Hematopoietic multipotent progenitor cell treated with erythropoietin and hydrocortisone succinate and interleukin-3 and kit ligand, for 17 days (in vitro differentiated cells): ENCODE results near the gene LYPLAL1.
A peak's percentile ranks its signal among the peaks of the same experiment; 100 is the strongest.
"Not testable (repeated sequence)": the region's sequence is repeated elsewhere in the genome, so short reads cannot be mapped to it uniquely, and the experiment has no call there.

Experiments
- DNase-seq: peaks from one replicate; pipeline ENCODE4 v3.0.0-alpha.2; 2015; ENCODE audit warnings: low spot score

LYPLAL1 gene

DNA sequence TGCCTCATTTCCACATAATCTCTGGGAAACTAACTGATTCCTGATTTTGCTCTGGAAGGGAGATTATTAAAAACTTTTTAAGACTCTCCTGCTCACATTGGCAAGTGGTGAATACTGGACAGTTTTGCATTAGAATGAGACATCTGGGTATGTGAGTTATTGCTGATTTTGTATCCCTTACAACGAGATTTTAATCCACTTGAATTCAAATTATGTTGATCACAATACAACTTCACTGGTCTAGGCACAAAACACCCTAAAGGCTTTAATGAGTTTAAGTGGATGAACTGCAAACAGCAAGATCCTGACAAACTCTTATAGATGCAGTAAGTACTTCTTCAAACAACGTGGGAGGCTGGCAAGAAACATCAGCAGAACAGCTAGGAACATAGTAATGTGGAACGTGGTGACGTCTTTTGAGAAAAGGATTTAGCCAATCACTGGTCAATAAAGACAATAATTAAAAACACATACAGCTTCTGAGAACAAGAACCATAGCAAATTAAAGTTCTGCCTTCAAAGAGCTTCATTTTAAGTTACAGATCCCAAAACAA is 10.2 kb upstream of the LYPLAL1 start:
- no peak for DNase-seq

DNA sequence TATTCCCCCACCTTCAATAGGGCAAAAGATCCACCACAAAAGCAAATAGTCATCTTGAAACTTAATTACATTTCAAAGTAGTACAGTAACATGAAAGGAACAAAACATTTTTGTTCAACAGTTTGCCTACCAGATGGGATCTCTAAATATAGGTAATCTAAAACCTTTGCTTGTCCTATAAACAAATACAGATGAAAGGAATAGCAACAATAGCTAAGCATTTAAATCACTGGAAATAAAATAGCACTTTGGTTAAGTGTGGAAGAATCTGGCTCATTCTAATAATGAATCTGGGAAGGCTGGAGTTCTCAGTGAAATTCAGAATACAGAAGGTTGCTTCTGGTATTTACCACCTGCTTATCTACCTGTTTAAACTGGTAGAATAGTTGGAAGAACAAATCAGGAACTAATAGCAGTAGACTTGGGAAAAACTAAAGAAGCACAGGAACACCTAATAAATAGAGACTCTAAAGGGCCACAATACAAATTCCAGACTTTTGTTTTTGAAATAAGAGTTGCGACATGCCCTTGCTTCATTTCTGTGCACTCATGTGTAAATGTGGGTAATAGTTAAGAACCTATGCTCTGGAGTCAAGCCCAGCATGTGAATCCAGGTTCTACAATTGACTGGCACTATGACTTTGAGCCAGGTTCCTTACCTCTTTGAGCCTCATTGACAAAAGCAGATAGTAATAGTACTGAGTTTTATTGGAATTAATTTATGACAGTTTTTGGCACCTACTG is 2.3 kb upstream of the LYPLAL1 start:
- no peak for DNase-seq

DNA sequence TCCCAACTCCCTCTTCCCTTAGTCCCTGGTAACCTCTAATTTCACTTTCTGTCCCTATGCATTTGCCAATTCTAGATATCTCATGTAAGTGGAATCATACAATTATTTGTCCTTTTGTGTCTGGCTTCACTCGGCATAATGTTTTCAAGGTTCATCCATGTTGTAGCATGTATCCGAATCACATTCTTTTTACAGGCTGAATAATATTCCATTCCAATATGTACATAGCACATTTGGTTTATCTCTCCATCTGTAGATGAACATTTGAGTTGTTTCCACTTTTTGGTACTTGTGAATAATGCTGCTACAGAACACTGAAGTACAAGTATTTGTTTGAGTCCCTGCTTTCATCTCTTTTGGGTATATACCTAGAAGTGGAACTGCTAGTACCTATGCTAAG is 857 bp upstream of the LYPLAL1 start:
- no peak for DNase-seq

DNA sequence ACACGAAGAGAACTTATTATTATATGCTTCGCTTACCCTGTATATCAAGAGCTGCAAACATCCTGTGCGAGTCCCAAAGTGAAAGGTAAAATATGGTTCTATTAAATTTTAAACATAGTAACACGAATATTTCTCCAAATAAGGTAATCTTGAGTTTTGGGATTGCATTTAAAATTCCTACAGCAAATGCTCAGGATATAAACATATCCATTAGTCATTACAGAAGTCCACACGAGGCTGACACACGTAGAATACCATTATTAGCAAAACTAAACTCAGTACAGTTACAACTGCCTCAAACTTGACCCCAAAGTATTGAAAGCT is 282 bp upstream of the LYPLAL1 start:
- no peak for DNase-seq

DNA sequence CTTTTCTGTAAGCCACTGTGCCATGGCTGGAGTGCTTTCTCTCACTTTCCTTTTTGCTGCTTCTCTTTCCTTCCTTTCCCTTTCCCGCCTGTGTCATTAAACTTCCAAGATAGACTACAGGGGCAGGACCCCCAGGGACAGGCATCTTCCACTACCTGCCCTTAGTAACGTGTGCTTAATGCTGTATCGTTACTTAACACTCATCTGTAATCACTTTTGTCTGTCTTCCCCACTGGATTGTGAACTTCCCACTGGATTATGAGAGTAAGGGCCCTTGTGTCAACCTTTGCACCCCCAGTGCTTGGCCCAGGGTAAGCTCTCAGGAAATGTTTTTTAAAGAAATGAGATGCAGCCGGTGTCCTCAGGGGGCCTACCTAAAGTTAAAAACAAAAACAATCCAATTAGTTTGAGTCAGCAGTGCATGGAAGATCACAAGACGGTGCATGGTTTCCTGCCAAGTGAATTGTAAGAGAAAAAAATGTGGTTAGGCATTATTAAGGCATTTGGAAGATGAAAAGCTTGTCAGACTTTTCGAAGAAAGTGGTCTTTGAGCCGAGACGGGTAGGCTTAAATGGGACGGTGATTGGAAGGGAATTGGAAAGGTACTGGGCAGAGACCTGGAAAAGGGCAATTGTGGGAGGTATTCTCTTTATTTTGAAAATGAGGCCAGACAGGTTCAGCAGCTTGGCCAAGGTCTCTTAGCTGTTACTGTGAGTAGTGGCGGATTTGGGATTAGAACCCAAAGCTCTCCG is 958 bp downstream of the LYPLAL1 start:
- DNase-seq, result peak; percentile 33

DNA sequence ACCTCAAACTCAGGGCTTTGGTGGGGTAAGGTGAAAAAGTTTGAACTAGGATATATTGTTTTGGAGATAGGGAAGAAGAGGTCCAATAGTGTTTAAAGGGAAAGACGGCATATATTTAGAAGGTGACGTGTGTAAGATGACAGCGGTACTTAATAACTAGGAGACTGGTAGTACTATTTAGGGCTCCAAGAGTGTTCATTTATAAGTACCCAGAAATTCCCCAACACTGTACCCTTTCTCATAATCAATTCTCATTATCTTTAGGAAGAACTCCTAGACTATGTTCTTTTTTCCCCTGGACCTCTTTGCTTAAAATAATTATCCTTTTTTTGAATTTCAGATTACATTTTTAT is 1.5 kb downstream of the LYPLAL1 start:
- DNase-seq, result no peak

DNA sequence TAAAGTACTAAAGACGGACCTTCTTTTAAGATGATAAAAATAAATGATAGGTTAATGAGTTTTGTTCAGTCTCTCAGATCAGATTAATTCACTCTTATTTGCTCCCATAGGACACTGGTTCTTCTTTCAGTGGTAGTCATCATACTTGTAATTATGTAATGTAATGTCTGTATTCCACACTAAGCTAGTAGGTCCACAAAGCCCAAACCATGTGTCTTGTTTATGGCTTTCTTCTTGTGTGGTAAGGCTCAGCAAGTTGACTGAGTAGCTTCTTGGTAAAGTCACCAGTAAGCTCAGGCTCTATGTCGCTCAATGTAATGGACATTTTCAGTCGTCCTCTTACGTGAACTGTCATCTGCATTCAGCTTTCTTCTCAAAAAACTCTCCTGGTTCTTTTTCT is 2.5 kb downstream of the LYPLAL1 start:
- no peak for DNase-seq

DNA sequence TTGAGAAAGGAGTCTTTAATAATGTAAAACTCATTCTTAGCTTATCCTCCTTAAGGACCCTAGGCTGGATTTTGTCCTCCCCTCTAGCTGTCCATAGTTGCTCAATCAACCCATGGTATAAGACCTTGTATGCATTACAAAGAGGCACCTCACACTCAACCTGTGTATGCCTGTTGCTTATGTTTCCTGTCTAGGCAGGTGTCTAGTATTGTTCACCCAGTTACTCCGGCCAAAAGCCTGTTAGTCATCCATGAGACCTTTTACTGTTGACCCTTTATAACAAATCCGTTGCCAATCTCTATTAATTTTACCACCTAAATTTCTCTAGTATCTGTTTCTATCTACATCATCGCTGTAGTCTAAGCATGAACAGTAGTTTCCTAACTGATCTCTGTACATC is 3.7 kb downstream of the LYPLAL1 start:
- no peak for DNase-seq

DNA sequence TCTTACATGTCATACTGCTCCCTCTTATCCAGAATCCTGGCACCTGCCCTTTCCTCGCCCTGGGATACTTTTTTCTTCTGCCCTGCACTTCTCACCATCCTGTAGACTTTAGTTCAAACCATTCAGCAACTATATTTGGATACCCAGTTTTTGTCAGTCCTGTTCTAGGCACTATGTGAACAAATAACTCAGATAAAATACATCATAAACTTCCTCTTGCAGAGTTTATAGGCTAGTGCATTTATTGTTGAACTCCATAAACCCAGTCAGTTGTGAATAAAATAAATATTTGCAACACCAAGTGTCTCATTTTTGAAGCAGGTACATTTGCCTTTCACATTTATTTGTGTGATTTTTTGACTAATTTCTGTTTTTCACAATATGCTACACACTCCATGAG is 4.3 kb downstream of the LYPLAL1 start:
- DNase-seq, result no peak

DNA sequence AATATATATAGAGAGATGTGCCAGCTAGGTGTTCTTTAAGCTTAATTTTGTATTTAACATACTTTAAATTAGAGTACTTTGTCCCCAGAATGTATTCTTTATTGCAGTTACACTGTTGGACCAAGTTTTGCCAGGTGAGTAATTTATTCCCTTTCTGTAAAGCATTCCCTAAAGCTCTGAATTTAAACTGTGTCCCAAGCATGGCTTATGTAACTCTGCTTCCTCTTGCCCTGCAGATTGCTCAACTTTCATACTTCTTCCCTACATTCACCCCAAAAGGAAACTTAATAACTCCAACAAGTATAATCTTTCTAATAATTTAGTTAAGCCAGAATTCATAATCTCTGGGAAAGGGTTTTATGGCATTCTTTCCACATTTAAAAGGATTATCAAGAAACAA is 5.6 kb downstream of the LYPLAL1 start:
- DNase-seq, result no peak

DNA sequence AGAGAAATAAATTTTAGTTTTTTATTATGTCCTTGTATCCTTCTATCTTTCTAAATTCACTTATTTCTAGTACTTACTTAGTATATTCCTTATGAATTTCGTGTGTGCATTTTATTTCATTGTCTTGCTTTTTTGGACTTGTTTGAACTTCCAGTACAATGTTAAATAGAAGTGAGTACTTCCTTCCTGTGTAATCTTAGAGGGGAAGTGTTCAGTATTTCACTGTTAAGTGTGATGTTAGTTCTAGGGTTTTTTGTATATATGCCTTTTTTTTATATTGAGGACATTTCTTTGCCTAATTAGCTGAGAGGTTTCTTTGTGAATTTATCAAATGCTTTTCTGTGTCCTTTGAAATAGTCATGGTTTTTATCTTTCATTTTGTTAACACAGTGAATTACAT is 10.7 kb downstream of the LYPLAL1 start:
- no peak for DNase-seq

DNA sequence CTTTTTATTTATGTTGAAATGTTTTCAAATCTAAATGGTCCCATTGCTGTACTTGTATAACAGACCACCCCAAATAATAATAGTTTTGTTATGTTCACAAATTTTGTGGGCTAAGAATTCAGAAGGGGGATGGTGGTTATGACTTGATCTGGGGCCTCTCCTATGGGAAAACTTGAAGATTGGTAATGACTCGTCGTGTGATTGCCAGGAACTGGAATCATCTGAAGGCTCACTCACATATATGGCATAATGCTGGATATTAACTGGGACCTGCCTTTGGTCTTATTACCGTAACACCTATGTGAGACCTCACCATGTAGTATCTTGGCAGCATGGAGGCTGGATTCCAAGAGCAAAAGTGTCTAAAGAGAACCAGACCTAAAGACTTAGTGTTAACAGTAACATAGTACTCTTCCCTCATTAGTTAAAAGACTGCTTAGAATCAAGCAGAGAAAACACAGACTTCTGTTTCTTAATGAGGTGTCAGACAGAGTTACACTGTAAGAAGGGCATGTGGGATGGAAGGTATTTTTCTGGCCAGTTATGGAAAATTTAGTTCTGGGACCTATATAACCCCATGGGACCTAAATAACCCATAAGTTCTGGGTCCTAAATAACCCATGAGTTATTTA is 11.9 kb downstream of the LYPLAL1 start:
- no peak for DNase-seq

DNA sequence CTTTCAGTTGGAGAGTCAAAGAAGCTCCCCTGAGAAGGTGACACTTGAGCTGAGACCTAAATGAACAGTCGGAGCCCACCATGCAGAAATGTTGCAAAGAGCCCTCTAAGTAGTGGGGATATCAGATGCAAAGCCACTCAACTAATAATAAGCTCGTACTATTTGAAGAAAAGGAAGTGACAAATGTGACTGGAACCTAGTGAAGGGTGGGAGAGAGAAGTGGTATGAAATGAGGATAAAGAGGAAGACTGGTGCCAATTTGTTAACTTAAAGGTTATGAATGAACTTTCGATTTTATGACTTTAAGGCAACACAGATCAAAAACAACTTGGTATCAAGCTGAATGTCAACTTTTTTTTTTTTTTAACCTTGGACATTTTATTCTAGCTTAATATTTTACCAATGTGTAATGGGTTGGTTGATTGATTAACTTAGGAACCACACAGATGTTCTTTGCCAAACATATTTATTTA is 14.7 kb downstream of the LYPLAL1 start:
- DNase-seq, result no peak

DNA sequence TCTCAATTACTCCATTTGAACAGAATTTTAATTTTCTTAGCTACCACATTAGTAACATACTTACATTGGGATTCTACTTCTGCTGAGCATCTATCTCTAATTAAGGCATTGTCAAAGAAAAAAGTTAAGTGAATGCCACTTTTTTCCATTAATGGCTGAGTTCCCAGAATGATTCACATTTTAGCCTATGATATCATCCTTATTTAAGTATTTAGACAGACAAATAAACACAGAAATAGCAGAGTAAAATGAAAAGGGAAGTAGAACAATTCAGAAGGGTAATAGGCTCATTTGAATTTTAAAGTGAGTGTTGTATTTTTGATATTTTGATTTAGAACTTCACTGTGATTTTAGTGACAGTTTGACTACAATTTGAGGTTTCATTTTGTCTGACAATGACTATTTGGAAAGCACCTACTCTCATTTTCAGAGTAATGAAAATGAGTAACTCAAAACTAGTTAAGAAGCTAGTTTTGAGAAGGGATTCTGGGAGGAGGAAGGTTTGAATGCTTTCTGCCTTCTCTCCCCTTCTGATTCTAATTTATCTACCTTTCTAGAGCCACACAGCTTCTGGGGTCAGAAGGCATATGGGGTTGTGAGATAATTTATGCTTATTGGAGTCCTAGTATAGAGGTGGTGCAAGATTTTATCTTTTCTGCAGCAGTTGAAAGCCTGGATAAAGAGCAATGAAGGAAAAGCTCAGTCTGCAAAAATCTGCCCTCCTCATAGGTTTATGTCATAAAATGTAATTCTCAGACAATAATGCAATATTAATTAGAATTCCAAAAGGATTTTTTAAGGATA is 15.5 kb downstream of the LYPLAL1 start:
- no peak for DNase-seq

DNA sequence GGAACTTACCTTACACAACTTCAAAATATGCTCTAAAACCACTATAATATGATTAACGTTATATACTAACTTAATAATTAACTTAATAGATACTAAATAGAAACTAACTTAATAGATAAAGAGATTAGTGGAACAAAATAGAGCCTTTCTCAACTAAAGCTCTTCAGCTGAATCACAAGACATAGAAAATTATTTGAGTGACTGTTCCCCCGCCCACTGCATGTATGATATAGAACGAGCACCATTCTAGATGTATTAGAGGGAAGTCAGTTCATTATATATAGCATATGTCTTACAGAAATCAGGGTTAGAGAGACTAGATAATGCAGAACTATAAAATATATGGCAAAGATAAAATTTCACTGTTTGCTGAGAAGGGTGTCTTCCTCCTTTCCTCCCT is 16.3 kb downstream of the LYPLAL1 start:
- no peak for DNase-seq

DNA sequence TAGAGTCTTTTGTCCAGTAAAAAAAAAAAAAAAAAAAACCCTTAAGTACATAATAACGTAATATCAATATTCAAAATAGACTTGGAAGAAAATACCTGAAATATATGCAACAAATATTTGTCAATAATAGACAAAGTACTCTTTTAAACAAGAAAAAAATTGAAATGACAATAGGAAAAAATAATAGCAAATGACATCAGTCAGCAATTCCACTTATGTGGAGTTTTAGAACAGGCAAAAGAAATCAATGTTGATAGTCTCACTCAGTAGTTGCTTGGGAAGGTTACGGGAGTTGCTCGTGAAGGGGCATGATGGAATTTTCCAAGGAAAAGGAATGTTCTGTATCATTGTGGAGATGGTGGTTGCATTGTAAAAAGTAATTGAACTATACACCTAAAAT is 16.9 kb downstream of the LYPLAL1 start:
- no peak for DNase-seq

DNA sequence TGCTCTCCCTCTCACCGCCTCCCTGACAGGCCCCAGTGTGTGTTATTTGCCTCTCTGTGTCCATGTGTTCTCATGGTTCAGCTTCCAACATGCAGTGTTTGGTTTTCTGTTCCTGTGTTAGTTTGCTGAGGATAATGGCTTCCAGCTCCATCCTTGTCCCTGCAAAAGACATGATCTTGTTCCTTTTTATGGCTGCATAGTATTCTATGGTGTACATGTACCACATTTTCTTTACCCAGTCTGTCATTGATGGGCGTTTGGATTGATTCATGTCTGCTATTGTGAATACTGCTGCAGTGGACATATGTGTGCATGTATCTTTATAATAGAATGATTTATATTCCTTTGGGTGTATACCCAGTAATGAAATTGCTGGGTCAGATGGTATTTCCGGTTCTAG is 22.2 kb downstream of the LYPLAL1 start:
- DNase-seq, result not testable (repeated sequence)

DNA sequence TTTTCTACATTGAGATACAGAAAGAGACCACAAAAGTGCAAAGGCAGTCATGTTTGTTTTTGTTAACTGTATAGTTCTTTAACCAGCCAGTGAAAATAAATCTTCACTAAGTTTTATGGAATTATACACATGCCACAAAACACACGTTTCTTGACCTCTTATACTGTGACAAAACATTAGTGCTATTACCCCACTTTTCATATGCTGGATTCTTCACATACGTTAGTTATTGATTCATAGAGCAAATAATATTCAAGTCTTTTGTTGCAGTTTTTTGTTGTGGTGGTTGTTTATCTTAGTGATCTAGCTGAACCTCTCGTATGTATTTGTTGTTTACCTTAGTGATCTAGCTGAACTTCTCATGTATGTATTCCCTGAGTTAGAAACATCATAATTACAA is 28.0 kb downstream of the LYPLAL1 start:
- no peak for DNase-seq

DNA sequence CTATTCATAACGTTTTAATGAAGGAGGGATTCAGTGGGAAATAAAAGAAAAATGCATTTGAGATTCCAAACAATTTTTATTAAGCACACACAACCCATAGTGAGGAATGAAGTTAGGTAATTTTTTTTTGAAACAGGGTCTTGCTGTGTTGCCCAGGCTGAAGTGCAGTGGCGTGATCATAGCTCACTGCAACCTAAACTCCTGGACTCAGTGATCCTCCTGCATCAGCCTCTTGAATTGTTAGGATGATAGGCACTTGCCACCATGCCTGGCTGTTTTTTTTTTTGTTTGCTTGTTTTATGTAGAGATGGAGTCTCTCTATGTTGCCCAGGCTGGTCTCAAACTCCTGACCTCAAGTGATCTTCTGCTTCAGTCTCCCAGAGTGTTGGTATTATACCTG is 28.9 kb downstream of the LYPLAL1 start:
- no peak for DNase-seq

DNA sequence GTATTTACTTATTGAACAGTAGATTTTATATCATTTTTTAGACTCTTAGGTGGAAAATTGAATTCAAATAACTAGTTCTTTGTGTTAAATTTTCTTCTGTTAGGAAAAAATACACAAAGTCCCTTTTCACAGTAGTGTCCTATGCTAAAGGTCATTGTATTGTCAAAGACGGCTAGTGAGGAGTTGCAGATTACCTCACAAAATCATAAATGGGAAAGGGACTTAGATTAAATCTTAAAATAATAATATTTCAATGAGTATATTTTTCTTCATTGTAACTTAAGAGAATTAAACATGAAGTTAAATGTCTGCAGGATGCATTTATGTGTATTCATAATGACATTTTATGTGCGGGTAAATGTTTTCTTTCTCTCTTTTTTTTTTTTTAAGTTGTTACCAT is 32.7 kb downstream of the LYPLAL1 start:
- DNase-seq, result no peak

DNA sequence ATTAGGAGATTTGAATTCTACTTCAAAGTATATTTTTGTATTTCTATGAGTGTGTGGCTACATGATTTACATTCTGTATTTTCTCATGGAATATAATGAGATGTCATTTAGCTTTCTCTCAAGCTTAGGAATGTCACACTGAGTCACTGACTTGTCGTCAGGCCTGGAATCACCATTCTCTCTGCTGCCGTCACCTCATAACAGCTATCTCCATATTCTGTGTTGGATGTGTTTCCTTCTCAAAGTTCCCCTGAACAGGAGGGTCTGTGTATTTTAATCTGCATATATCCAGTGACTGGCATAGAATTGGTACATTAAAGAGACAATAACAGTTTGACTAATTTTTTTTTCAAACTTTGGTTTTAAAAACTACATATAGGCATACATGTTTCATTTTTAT is 35.9 kb downstream of the LYPLAL1 start:
- DNase-seq, result no peak

DNA sequence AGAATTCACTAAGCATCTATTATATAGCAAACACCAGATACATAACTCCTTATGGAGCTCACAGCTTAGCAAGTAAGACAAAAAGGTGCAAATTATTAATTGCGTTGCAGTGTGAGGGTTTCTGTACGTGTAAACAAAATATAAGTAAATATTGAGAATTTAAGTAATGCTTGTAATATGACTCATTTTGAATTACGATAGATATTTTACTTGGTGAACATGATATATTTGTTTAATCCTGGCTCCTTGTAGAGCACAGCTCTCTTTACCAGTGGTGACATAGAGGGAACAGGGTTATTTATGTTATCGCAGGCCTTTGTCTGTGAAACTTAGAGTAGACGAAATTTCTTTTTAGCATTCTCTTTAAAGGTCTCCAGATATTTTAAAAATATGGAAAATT is 36.4 kb downstream of the LYPLAL1 start:
- DNase-seq, result no peak
